Measurements from ENCODE around the gene CABP7.

Gene CABP7

DNA sequence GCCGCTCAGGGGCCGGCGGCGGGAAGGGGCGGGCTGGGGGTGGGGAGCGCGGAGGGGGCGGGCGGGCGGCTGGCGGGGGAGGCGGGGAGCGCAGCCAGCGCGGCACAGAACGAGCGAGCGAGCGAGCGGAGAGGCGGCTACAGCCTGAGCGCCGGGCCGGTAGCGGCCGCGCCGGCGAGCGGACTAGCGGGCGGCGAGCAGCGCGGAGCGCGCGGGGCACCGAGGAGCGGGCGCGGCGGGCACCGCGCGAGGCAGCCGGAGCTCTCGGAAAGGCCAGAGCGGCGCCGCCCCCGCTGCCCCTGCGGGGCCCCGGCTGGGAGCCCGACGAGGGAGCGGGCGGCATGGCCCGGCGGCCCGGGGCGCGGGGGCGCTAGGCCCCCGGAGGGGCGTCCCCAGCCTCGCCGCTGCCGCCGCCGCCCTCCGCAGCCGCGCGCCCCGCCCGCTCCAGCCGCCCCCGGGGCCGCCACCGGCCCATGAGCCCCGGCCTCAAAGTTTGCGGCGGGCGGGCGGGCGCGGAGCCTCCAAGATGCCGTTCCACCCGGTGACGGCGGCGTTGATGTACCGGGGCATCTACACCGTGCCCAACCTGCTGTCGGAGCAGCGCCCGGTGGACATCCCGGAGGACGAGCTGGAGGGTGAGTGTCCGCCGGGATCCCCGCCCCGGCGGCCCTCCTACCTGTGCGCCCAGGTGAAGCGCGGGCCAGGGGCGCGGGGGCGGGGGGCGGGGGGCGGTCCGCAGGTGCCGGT, at the start of gene CABP7:
TSS of gene CABP7 (plus strand) at position 105 of the 747 bp plus-strand sequence. CDS start at position 527, 422 bp downstream.
- no peak for DNase-seq (ENCODE audit: low spot score)

DNA sequence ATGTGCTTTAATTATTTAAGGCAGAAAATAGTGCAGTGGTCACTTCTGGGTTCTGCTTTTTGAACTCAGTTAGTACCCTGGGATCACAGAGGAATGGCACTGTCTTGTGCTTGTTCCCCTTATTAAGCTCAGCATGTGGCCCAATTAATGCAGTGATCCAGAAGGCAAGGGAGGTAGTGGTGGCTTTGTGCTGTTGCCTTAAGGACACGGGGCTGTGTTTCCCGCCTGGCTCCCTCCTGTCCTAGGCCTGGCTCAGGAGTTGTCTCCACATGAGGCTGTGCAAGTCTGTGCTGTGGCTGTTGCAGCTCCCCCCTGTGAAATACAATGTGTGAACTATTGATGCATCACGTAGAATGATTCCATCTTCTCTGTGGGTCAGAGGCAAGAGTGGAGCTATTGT, 49.2 kb upstream of the CABP7 start:
- no peak for DNase-seq (ENCODE audit: low spot score)

DNA sequence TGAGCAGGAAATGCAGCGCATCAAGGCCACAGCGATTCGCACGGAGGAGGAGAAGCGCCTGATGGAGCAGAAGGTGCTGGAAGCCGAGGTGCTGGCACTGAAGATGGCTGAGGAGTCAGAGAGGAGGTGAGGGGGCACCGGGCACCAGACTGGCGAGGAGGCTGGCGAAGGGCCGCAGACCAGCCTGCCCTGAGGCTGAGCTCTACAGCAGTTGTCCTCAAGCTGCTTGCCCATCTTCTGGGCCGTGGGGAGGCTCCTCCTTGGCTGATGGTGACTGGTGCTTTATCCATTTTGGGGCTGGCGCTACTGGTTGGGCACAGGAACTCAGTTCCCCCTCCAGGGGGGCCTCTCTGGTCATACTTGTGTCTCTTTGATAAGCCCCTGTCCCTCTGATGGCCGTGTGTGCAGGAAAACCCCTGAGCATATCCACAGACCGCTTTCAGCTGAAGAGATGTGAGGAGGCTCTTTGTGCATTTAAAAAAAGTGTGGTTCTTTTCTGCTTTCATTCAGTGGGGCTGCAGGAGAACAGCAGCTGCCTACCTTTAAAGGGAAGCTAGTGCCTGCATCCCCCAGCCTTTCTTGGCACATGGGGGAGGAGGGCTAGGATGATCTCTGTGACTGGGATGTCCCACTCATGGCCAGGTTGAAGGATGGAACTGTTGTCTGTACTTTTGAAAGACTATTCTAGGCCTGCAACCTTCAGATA, 46.3 kb upstream of the CABP7 start:
- no peak for DNase-seq (ENCODE audit: low spot score)

DNA sequence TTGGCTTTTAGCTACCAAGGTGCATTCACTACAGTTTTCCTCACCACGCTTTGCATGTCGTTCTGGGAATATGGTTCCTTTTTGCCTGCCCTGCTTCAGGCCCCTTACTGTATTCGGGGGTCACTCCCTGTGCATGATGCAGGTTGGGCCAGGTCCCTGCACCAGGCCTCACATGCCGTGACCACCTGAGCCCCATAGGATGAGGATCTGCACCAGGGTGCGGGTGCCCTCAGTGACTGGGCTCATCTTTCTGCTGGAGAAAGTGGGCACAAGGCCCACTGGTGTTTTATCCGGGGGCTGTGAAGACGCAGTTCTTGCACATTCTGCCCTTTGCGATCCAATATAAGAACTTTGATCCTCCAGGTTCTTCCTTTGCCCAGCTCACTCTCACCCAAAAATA, 45.7 kb upstream of the CABP7 start:
- DNase-seq (ENCODE audit: low spot score): no peak

DNA sequence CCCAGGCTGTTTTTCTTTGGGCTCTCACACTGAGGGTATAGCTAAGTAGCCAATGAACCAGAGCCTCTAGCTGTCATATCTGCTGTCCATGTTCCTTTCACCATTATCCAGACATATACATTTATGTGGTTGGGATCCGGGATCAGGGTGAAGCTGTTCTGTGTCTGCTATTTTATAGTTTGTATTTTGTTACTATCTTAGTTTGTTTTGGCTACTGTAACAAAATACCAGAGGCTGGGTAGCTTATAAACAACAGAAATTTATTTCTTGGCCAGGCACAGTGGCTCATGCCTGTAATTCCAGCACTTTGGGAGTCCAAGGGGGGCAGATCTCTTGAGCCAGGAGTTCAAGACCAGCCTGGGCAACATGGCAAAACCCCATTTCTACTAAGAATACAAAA, 40.5 kb upstream of the CABP7 start:
- no peak for DNase-seq (ENCODE audit: low spot score)

DNA sequence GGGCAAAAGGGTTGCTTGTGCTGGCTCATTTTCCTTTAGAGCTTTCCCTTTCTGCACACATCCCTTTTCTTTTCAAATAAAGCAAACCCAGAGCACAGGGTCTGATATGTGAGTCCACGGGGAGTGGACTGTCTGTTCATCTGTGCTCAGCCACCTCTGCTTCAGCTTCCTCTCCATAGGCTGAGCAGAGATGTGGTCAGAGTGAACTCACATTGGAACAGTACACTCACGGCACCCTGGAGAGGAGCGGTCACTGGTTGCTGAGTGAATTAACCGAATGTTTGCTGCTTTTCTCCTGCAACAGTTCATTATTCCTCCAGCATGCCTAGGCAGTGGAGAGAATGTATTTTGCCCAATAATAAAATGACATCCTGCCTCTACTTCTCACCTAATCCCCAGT, 36.3 kb upstream of the CABP7 start:
- DNase-seq (ENCODE audit: low spot score): no peak

DNA sequence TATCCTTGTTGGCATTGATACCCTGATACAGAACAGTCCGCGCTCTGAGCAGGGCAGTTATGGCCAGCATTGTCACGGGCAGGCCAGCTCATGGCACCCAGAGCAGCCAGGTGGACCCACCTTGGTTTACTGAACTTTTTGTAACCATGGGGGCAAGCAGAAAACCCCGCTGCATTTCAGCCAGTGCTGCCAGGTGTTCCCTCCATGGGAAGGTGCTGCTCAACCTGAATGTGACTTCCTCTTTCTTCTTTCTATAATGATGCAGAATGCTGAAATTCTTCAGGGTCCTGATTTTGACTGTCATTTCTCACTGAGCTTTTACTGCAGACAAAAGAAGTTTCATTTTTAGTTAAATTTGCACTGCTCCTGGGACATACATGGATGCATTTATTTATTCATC, 35.6 kb upstream of the CABP7 start:
- DNase-seq (ENCODE audit: low spot score): no peak

DNA sequence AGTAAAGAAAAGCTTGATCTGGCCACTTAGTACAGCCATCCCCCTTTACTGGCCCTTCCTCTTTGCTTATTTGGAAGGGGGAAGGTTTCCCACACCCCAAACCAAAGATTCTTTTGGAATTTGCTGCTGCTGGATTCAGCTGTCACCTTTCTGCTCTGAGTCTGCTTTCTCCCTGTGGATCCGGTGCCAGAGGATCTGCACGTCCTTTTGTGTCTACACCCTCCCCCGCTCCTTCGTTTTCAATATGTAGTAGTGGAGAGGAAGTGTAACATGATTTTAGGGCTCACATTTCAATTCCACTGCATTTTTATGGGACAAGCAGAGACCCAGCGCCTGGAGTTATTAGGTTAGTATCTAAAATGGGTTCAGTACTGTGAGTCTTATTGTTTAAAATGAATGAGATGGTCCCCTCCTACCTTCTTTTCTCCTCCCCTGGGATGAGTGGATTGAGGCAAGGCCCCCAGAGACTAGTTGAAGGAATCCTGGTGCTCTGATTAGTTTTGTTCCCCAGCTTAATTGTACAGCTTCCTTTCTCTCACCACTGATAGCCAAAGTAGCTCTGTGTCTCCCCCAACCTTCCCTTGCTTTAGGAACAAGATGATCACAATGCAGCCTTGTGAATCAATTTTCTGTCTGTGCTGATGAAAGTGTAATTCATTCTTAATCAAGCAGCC, 30.5 kb upstream of the CABP7 start:
- no peak for DNase-seq (ENCODE audit: low spot score)

DNA sequence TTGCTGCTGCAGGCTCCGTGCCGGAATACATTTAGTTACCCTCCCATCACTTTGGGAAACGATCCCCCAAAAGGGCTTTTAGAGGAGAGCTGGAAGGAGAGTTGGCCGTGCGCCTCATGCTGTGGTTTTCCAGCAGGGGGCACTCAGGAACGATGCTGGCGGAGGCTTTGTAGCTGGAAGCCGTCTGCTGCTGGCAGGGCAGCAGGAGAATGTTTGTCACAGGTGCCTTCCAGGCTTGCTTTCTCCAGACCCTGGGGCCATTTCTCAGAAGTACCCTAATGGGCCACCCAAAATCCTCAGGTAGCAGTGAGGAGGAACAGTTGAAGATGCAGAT, 30.0 kb upstream of the CABP7 start:
- DNase-seq (ENCODE audit: low spot score): peak; percentile 71

DNA sequence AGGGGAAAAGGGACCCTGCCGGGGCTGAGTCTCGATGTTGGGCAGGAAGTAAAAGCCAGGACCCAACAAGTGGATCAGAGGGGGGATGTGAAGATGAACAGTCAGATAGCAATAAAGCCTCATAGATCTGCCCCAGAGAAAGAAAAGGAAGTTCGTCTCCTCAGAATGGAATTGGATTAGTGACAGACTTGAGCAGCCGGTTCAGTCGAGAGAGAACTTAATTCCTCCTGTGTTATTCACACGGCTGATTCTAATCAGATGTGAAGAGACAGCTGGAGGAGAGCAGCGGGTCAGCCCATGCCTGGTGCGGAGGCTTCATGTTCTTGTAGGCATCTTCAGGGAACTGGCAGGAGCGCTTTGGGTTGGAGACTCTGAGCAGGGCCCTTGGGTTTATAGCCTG, 29.3 kb upstream of the CABP7 start:
- no peak for DNase-seq (ENCODE audit: low spot score)

DNA sequence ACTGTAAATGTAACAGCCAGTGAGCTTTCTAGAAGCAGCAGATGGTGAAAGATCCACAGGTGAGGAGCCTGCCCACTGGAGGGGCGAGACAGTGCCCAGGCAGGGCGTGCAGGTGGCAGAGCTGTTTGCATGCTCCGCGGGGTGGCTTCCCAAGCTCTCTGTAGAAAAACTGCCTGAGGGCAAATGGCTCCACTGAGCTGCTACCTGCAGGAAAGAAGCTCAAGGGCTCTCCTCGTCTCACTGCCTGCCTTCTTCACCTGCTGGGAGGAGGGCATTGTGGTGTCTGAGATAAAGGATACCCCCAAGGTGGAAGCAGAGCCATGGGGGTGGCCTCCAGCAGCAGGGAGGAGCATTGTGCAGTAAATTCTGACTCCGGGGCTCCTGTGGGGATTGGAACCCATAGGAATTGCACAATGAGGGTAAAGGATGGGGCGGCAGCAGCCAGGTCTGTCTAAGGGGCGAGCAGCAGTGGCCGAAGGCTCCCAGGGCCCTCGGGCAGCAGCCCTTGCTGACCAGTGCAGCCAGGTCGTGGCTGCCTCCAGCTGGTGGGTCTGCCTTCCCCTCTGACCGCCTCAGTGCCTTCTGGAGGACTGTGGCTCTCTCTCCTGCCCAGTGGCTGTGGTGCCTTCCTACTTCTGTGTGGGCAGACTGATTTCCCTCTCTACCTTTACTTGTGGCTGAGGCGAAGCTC, 28.0 kb upstream of the CABP7 start:
- DNase-seq (ENCODE audit: low spot score): no peak

DNA sequence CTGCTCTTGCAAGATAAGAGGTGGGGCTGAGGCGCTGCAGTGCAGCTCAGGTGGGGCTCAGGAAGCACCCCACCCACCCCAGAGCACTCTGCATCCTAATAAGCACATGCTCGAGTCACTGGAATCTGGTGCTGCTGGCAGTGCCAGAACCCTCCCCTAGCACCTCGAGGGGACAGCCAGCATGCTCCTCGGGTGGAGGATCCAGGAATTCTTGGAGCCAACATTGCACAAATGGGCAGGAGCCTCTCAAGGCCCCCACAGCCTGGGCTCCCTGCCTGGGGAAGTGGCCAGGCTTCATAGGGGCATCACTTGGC, 27.5 kb upstream of the CABP7 start:
- DNase-seq (ENCODE audit: low spot score): no peak

DNA sequence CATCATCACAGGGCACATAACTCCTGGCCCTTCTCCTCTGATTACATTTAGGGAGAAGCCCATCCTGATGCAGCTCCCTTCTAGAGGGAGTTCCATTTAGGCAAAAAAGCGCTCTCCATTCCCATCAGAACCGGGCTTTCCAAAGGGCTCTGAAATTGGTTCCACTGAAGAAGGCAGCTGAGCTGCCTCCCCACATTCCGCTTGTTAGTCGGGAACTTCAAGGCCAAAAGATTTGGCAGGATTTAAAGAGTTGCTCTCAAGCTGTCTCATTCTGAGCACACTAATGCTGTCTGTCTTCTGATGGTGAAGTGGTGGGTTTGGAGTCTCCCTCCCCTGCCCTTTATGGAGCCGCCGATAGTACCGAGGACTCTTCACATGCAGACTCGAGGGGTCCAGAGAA, 26.6 kb upstream of the CABP7 start:
- DNase-seq (ENCODE audit: low spot score): no peak

DNA sequence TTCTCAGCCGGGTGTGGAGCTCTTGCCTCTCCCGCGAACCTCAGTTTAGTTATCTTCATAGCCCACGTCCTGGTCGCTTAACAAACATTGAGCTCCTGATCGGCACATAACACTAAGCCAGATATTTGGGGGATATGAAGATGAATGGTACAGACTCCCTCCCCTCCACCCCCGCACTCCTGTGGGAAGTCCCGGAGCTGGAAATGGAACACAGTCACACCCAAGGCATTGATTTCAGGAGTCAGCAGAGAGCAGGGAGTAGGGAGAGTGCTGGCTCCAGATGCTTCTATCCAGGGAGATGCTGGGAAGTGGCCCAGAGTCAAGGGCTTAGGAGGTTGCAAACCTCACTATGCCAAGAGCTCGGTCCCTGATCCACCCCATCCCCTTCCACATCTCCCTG, 26.1 kb upstream of the CABP7 start:
- no peak for DNase-seq (ENCODE audit: low spot score)

DNA sequence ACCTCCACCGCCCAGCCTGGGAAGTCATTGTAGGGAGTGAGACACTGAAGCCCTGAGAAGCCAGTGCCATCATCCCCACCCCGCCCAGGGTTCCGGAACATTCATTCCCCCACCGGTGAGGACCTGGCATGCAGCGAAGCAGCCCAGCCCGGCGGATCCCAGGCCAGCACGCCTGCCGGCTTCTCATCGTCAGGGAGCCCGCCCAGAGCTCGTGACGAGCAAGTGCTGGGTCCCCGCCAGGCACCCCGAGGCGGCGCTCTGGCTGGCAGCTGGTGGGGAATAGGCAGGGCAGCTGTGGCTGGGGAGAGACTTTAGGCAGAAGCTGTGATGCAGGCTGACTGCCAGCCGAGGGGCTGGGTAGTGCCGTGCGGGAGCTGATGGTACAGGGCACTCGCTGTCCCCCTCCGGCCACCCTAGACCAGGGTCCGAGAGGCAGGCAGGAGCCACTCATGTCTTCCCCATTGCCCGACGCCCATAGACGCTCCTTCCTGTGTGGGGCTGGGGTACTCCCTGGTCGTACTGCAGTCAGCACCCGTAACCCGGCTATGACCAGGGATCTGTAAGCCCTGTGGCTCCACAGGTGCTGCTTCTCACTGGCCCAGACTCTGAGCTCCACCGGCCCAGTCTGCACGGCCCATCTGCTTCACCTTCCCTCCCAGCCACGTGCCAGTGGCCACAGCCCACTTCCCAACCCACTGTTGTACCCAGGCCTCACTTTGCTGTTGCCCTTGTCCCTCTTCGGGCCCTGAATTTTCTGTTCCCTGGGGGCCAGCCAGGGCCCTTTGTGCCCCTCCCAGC, 24.5 kb upstream of the CABP7 start:
- DNase-seq (ENCODE audit: low spot score): peak; percentile 60

DNA sequence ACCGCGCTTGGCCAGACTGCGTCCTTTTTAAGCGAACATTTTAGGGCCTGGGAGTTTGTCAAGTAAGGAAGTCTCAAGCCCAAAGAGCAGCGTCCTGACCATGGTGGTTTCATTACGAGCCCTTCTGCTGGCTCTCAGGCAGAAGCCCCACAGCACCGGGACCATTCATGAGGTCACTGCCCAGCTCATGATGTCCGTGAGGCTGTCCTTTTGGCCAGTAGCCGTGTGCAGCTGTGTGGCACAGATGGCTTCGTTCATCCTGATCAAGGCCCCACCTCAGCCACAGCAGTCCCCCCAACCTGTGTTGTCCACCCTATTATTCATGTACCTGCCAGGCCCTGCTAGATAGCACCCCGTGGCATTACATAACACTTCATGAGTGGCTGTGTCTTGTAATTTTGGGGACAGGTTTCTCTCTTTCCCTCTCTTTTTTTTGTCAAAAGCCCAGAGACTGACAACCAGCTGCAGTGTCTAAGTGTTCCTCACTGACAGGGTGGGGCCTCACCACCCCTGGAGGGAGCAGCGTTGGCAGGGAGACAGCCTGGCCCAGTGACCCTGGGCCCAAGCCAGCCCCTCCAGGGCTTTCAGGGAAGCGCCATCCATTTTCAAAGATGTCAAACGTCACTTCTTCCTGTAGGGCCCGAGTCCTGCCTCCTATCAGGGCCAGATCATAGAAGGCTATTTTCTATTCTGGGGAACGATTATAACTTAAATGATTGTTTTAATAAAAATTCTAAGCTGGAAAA, 21.8 kb upstream of the CABP7 start:
- DNase-seq (ENCODE audit: low spot score): no peak

DNA sequence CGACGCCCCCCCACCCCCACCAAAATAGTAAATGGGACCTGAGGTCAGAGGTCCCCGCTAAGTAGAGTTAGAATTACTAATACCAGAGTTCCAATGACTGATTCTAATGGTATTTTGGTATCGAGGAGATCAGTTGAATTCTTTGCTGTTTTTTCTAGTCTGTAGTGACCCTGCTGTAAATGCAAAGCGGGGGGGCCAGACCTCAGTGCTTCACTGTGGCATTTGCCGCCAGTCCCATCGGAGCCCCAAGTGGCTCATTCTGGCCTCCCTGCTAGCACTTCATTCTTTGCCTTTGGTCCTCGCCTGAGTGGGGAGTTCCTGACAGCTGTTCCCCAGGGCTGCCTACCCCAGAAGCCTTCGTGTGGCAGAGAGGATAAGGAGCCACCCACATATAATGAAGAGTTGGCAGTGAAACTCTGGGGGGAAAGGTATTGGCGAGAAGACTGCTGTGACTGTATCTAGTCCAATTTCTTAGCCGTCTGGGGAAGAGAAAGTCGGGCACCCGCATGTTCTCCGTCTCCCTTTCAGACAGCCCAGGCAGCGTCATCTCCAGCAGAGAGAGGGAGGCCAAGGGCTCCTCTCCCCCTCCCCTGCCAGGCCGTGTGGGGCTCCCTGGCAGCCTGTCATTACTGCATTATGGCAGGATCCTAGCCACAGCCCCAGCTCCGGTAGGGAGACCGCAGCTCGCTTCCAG, 19.4 kb upstream of the CABP7 start:
- DNase-seq (ENCODE audit: low spot score): no peak

DNA sequence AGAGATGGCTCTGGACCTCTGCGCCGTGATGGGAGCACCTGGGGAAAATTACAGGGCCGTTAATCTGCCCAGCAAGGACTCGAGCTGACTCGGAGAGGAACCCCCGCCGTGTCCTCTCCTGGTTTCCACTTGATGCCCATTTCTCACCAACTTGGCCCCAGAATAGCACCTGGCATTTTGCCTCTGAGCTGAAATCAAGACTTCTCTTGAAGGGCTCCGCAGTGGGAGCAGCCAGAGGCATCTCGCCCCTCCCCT, 19.0 kb upstream of the CABP7 start:
- no peak for DNase-seq (ENCODE audit: low spot score)

DNA sequence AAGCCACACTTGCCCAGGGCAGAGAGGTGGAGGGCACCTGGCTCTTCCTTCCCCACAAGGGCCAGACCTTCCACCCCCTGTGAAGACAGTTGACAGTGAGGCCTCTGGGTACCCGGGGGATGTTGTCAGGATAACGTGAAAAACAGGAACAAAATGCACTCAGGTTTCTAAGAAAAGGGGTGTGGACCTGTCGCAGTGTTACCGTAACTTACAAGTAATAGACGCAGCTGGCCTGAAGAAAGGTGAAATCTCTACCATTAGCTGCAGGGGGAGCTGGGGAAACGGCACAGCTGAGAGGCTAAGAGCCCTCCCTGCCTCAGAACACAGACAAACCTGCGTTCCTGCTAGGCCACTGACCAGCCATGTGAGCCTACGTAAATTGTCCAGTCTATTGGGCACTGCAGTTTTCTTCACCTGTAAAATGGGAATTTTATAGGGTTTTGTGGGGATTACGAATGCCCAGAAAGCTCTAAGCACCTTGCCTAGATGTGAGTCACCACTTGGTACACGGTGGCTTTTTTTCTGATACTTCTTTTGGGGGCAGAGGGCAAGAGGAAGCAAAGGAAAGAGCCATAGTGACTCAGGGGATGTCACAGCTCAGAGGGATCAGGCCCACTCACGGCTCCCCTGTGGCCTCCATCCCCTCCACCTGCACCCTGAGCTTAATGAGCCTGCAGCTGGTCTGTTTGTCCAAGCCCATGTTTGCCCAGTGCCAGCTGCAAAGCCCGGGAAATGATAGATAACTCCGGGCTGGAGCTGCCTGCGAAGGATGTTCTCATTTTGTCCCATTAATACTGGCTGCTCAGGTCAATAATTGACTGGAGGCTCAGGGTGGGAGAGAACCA, 18.4 kb upstream of the CABP7 start:
- DNase-seq (ENCODE audit: low spot score): no peak
